B cell (primary cell): ENCODE measurements around the gene RIPK3. TPM values are rescaled to one million over a fixed set of nuclear protein-coding genes. Genes with fewer than 3 reads are reported as not detected.

Experiments used
- ATAC-seq: fragments of 200-7000 bp; cut with Tn5 transposase; one replicate; pipeline ENCODE4 v1.10.0; 2021; ENCODE audit warnings: low read depth, mild to moderate bottlenecking, moderate number of reproducible peaks, moderate library complexity
- CTCF ChIA-PET: fragments of 350-600 bp; sonication (Branson Sonifier 250); formaldehyde crosslinking; loops from one replicate; lab custom pipeline; 2021; ENCODE audit warnings: antibody characterized with exemption, inconsistent platforms; lab: Charles Lee
- POLR2A ChIA-PET: fragments of 350-600 bp; sonication (Branson Sonifier 250); formaldehyde crosslinking; loops from one replicate; lab custom pipeline; 2021; ENCODE audit warnings: antibody characterized with exemption; lab: Charles Lee
- DNase-seq: peaks from one replicate; pipeline ENCODE4 v3.0.0; 2013
- H2AFZ ChIP-seq: 2 replicates; pipeline ENCODE4 v1.6.1; 2012; ENCODE audit warnings: mild to moderate bottlenecking, low read depth, low read length; ENCODE audit not compliant: insufficient read depth, poor library complexity, severe bottlenecking
- H3K27ac ChIP-seq, 2 donors: 1 replicate in 1 of 2; 2 replicates in 1 of 2; pipeline ENCODE4 v1.5.1; 2012 to 2013; ENCODE audit warnings: low read length in 2 of 2, mild to moderate bottlenecking in 2 of 2, moderate library complexity in 1 of 2
- H3K27me3 ChIP-seq, 4 experiments: fragments of 200-600 bp in 1 of 4; sonication (generic) in 1 of 4; replicated peaks in 1 of 4; 1 replicate in 2 of 4; 2 replicates in 2 of 4; pipeline versions ENCODE4 v1.6.1 to v1.7.0; 2013 to 2016; ENCODE audit warnings: low read length in 3 of 4, mild to moderate bottlenecking in 2 of 4, mixed read lengths in 1 of 4, moderate library complexity in 1 of 4; ENCODE audit not compliant: insufficient read depth in 4 of 4, control insufficient read depth in 3 of 4; ENCODE audit errors: control extremely low read depth in 1 of 4
- H3K36me3 ChIP-seq, 2 experiments: replicated peaks in 1 of 2; 1 replicate in 1 of 2; 2 replicates in 1 of 2; pipeline versions ENCODE4 v1.6.1 to v1.7.1; 2013; ENCODE audit warnings: low read length in 1 of 2; ENCODE audit not compliant: insufficient read depth in 2 of 2, control insufficient read depth in 1 of 2; ENCODE audit errors: control extremely low read depth in 1 of 2, extremely low read depth in 1 of 2
- H3K4me1 ChIP-seq, 2 donors: fragments of 200-600 bp in 1 of 2; sonication (generic) in 1 of 2; 1 replicate in 1 of 2; 2 replicates in 1 of 2; pipeline versions ENCODE4 v1.5.1 to v1.6.1; 2013 to 2017; ENCODE audit warnings: low read length in 2 of 2; ENCODE audit not compliant: control insufficient read depth in 2 of 2, insufficient read depth in 2 of 2
- H3K4me2 ChIP-seq: replicated peaks from 2 replicates; pipeline ENCODE3; 2012; ENCODE audit warnings: mild to moderate bottlenecking, low read depth, low read length; ENCODE audit not compliant: poor library complexity, severe bottlenecking
- H3K4me3 ChIP-seq, 5 experiments: fragments of 200-600 bp in 1 of 5; sonication (generic) in 1 of 5; 1 replicate in 3 of 5; 2 replicates in 2 of 5; pipeline versions ENCODE4 v1.5.1 to v1.7.0; 2011 to 2016; ENCODE audit warnings: low read length in 4 of 5, mild to moderate bottlenecking in 4 of 5, low read depth in 2 of 5, control low read depth in 1 of 5, moderate library complexity in 1 of 5; ENCODE audit not compliant: insufficient read depth in 1 of 5; ENCODE audit errors: control extremely low read depth in 1 of 5, extremely low read depth in 1 of 5
- H3K79me2 ChIP-seq: fragments of 200-600 bp; sonication (generic); one replicate; pipeline ENCODE4 v1.6.0; 2016; ENCODE audit warnings: low read length; ENCODE audit not compliant: control insufficient read depth, insufficient read depth
- H3K9ac ChIP-seq: fragments of 200-600 bp; sonication (generic); 2 replicates; pipeline ENCODE4 v1.6.1; 2017; ENCODE audit warnings: mild to moderate bottlenecking, low read length, moderate library complexity
- H3K9me3 ChIP-seq, 3 donors: one replicate each; pipeline versions ENCODE4 v1.6.1 to v1.7.1; 2013; ENCODE audit warnings: low read length in 2 of 3; ENCODE audit not compliant: control insufficient read depth in 2 of 3, insufficient read depth in 1 of 3; ENCODE audit errors: control extremely low read depth in 1 of 3
- H4K20me1 ChIP-seq: 2 replicates; pipeline ENCODE4 v1.6.0; 2012; ENCODE audit warnings: mild to moderate bottlenecking, low read length; ENCODE audit not compliant: insufficient read depth, control insufficient read depth, poor library complexity, severe bottlenecking
- H3K27ac Mint-ChIP-seq: one replicate; pipeline ENCODE4 v1.8.0; 2021; ENCODE audit warnings: mixed read lengths
- H3K27me3 Mint-ChIP-seq: one replicate; pipeline ENCODE4 v1.8.0; 2021; ENCODE audit warnings: mixed read lengths
- H3K4me1 Mint-ChIP-seq: one replicate; pipeline ENCODE4 v1.8.0; 2021; ENCODE audit warnings: mixed read lengths
- H3K4me3 Mint-ChIP-seq: one replicate; pipeline ENCODE4 v1.8.0; 2021; ENCODE audit warnings: mixed read lengths
- H3K9me3 Mint-ChIP-seq: one replicate; pipeline ENCODE4 v1.8.0; 2022; ENCODE audit warnings: mixed read lengths; ENCODE audit not compliant: insufficient read depth
- EZH2 ChIP-seq: IDR thresholded peaks from 2 replicates; pipeline ENCODE4 v1.6.1; 2012; ENCODE audit warnings: borderline replicate concordance, low read depth, mild to moderate bottlenecking, moderate library complexity, low read length; ENCODE audit not compliant: insufficient read depth, poor library complexity, severe bottlenecking
- WGBS: methylation state at CpG from one replicate; pipeline ENCODE4 v1.1.5; 2013; ENCODE audit warnings: missing lambda C conversion rate; ENCODE audit not compliant: insufficient coverage; 5-methylcytosine and 5-hydroxymethylcytosine counted together
- intact Hi-C: fragments of 100-400 bp; cut with micrococcal nuclease; formaldehyde crosslinking; loops from one replicate; pipeline ENCODE4 v1.10.0; 2022
- polyA plus RNA-seq: library from polyadenylated mRNA; depleted of rRNA; stranded (reverse); fragments of >200 nt; gene quantifications from 2 replicates; pipeline ENCODE4 v1.2.3, GENCODE V29; 2012
- total RNA-seq, 2 donors: library from RNA; stranded (reverse); fragments of 120-200 nt in 1 of 2; gene quantifications; 1 replicate in 1 of 2; 2 replicates in 1 of 2; pipeline versions ENCODE4 v1.2.3 to v1.2.4, GENCODE V29; 2013 to 2022
- TF ChIP-seq, protein P1 (sequence below): fragments of 200-600 bp; IDR thresholded peaks from one replicate; pipeline ENCODE4 v1.8.0; 2022; ENCODE audit warnings: antibody characterized with exemption, mild to moderate bottlenecking

Gene RIPK3
- total and polyA plus RNA-seq, 2 donors (not counting 1 experiment from before 2014, with no cell fraction given), result 65.5 to 77.6 TPM

- H3K4me3 ChIP-seq, result peak overlapping the region in 4 of 5 experiments; percentile 52 to 64 (median 60)
- Mint-ChIP-seq H3K27ac (peak overlapping the region; percentile 92), H3K4me3 (peak overlapping the region; percentile 92), H3K9me3 (no peaks in the 10 kb centered on the region), H3K27me3 (peaks cover 10% of the 10 kb centered on the region), H3K4me1 (peaks cover 32% of the 10 kb centered on the region)
- H4K20me1 ChIP-seq, result no peaks in the 10 kb centered on the region
- H3K36me3 ChIP-seq, result no peaks in the 10 kb centered on the region
- no peaks in the 10 kb centered on the region for H3K9me3 ChIP-seq
- peaks cover 0 to 32% (median 6%) of the 10 kb centered on the region in 4 experiments for H3K27me3 ChIP-seq
- ChIA-PET POLR2A (interaction anchor here (0.7 to 2.2 kb wide), 11 partner anchors 18 to 812 kb away, joined by 3 to 78 read pairs (median 5); partner anchors contain the start of genes AP1G2, CBLN3, KHNYN and NYNRIN), CTCF (interaction anchor here (0.7 to 2.3 kb wide), 17 partner anchors 10 to 124 kb away, joined by 3 to 148 read pairs (median 6); partner anchors contain the start of genes ADCY4, CBLN3, KHNYN and LTB4R)
- peak overlapping the region; percentile 86 for H3K4me2 ChIP-seq
- WGBS, result 8% methylated on average over 24 of the region's 40 CpGs
- TF ChIP-seq, protein P1, sequence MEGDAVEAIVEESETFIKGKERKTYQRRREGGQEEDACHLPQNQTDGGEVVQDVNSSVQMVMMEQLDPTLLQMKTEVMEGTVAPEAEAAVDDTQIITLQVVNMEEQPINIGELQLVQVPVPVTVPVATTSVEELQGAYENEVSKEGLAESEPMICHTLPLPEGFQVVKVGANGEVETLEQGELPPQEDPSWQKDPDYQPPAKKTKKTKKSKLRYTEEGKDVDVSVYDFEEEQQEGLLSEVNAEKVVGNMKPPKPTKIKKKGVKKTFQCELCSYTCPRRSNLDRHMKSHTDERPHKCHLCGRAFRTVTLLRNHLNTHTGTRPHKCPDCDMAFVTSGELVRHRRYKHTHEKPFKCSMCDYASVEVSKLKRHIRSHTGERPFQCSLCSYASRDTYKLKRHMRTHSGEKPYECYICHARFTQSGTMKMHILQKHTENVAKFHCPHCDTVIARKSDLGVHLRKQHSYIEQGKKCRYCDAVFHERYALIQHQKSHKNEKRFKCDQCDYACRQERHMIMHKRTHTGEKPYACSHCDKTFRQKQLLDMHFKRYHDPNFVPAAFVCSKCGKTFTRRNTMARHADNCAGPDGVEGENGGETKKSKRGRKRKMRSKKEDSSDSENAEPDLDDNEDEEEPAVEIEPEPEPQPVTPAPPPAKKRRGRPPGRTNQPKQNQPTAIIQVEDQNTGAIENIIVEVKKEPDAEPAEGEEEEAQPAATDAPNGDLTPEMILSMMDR, result no peak
- TF ChIP-seq EZH2, result peak; percentile 23
- ATAC-seq (peak; percentile 85), DNase-seq (peak; percentile 94)
- H2AFZ ChIP-seq, result peak overlapping the region; percentile 71
- H3K27ac ChIP-seq, result peak overlapping the region; percentile 59 to 70
- peaks cover 30 to 39% of the 10 kb centered on the region in 2 donors for H3K4me1 ChIP-seq
- H3K79me2 ChIP-seq, result no peaks in the 10 kb centered on the region
- peak overlapping the region; percentile 71 for H3K9ac ChIP-seq
- intact Hi-C loops, result loop anchor here (1.0 to 10.0 kb wide), 6 partner anchors 26 to 338 kb away; partner anchors contain the start of genes EMC9 and TINF2
Measured at GRCh38 chr14:24366721-24367513, 27.1 kb upstream of the RIPK3 start.
